ENCODE results near the gene AMN. TPM values are rescaled to one million over a fixed set of nuclear protein-coding genes. Genes with fewer than 3 reads are reported as not detected.

The AMN gene
- total RNA-seq, 1 donor: 0.84 TPM

- no peak overlapping the region for H3K4me3 ChIP-seq (ENCODE audit: low read length)
- H3K9me3 ChIP-seq (ENCODE audit: low read depth, low read length): no peaks in the 10 kb centered on the region
- H3K4me1 ChIP-seq (ENCODE audit: insufficient read depth, low read length): peaks cover 15% of the 10 kb centered on the region
- H3K27me3 ChIP-seq (ENCODE audit: insufficient read depth, low read length): no peaks in the 10 kb centered on the region
These were observed 28.6 kb downstream of the AMN start for GRCh38 chr14:102951034-102951433.

DNA sequence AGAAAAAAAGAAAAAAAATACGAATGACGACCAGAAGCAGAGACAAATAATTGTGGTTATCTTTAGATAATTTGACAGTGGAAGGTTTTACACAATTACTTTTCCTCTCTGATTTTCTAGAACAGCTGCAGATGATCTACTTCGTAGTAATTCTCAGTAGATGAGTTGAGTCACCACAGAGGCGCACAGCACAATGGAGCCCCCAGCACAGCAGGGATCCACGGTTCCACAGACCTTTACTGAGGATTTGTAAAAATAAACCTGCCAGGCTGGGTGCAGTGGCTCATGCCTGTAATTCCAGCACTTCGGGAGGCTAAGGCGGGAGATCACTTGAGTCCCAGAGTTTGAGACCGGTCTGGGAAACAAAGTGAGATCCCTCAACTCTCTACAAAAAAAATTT, 29.3 kb downstream of the AMN start:
- Histone ChIP-seq H3K4me1 (ENCODE audit: insufficient read depth, low read length) (peaks cover 15% of the 10 kb centered on the region), H3K27me3 (ENCODE audit: insufficient read depth, low read length) (no peaks in the 10 kb centered on the region), H3K4me3 (ENCODE audit: low read length) (no peak overlapping the region), H3K9me3 (ENCODE audit: low read depth, low read length) (no peaks in the 10 kb centered on the region)

DNA sequence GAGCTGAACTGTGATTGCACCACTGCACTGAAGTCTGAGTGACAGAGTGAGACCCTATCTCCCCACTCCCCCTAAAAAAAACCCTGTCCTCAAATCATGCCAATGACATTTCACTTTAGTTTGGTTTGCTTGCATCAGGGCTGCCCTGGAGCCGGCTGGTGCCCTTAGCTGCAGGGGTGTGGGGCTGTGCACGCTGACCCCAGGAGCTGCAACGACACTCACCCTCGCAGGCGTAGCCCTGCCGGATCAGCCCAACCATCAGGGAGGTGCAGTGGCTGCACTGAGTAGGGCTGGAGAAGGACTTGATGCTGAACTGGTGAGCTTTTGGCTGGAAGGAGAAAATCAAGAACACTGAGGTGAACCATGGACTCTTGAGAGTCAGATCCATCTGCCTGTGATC, 29.8 kb downstream of the AMN start:
- H3K4me1 ChIP-seq (ENCODE audit: insufficient read depth, low read length): peaks cover 15% of the 10 kb centered on the region
- H3K9me3 ChIP-seq (ENCODE audit: low read depth, low read length): no peaks in the 10 kb centered on the region
- H3K27me3 ChIP-seq (ENCODE audit: insufficient read depth, low read length): no peaks in the 10 kb centered on the region
- no peak overlapping the region for H3K4me3 ChIP-seq (ENCODE audit: low read length)

DNA sequence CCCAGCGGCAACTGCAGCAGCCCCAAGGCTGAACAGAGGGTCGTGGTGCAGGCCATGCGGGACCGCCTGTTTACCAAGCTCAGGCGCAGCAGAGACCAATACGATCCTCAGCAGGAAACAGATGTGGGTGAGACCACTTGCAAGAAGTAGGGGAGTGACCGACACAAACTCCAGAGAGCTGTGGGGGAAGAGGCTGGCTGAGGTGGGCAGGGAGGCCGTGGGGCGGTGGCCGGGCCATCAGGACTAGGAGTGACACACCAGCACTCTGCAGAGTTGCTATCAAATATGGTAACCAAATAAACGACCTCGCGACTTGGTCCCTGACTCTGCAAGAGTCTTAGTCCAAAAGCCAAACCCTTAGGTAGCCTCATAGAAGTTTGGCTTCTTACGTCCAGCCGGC, 30.6 kb downstream of the AMN start:
- Histone ChIP-seq H3K27me3 (ENCODE audit: insufficient read depth, low read length) (no peaks in the 10 kb centered on the region), H3K4me3 (ENCODE audit: low read length) (no peak overlapping the region), H3K9me3 (ENCODE audit: low read depth, low read length) (no peaks in the 10 kb centered on the region), H3K4me1 (ENCODE audit: insufficient read depth, low read length) (peaks cover 15% of the 10 kb centered on the region)

GRCh38 chr14:102954081-102954789, 31.8 kb downstream of the AMN start:
- Histone ChIP-seq H3K9me3 (ENCODE audit: low read depth, low read length) (no peaks in the 10 kb centered on the region), H3K27me3 (ENCODE audit: insufficient read depth, low read length) (no peaks in the 10 kb centered on the region), H3K4me3 (ENCODE audit: low read length) (no peak overlapping the region), H3K4me1 (ENCODE audit: insufficient read depth, low read length) (peaks cover 8% of the 10 kb centered on the region)

- Histone ChIP-seq H3K4me3 (ENCODE audit: low read length) (no peak overlapping the region), H3K27me3 (ENCODE audit: insufficient read depth, low read length) (no peaks in the 10 kb centered on the region), H3K4me1 (ENCODE audit: insufficient read depth, low read length) (no peaks in the 10 kb centered on the region), H3K9me3 (ENCODE audit: low read depth, low read length) (no peaks in the 10 kb centered on the region)
These were observed 33.4 kb downstream of the AMN start for GRCh38 chr14:102955636-102956408.

- Histone ChIP-seq H3K4me3 (ENCODE audit: low read length) (no peak overlapping the region), H3K4me1 (ENCODE audit: insufficient read depth, low read length) (no peaks in the 10 kb centered on the region), H3K27me3 (ENCODE audit: insufficient read depth, low read length) (no peaks in the 10 kb centered on the region), H3K9me3 (ENCODE audit: low read depth, low read length) (no peaks in the 10 kb centered on the region)
These were observed 34.8 kb downstream of the AMN start for GRCh38 chr14:102957222-102957621.

GRCh38 chr14:102958461-102958860, 36.0 kb downstream of the AMN start:
- Histone ChIP-seq H3K27me3 (ENCODE audit: insufficient read depth, low read length) (no peaks in the 10 kb centered on the region), H3K4me1 (ENCODE audit: insufficient read depth, low read length) (no peaks in the 10 kb centered on the region), H3K4me3 (ENCODE audit: low read length) (no peak overlapping the region), H3K9me3 (ENCODE audit: low read depth, low read length) (no peaks in the 10 kb centered on the region)

- Histone ChIP-seq H3K27me3 (ENCODE audit: insufficient read depth, low read length) (no peaks in the 10 kb centered on the region), H3K4me3 (ENCODE audit: low read length) (no peak overlapping the region), H3K9me3 (ENCODE audit: low read depth, low read length) (no peaks in the 10 kb centered on the region), H3K4me1 (ENCODE audit: insufficient read depth, low read length) (no peaks in the 10 kb centered on the region)
These were observed 39.7 kb downstream of the AMN start for GRCh38 chr14:102962111-102962627.

GRCh38 chr14:102964152-102964730, 41.8 kb downstream of the AMN start:
- Histone ChIP-seq H3K9me3 (ENCODE audit: low read depth, low read length) (no peaks in the 10 kb centered on the region), H3K4me3 (ENCODE audit: low read length) (no peak overlapping the region), H3K4me1 (ENCODE audit: insufficient read depth, low read length) (no peaks in the 10 kb centered on the region), H3K27me3 (ENCODE audit: insufficient read depth, low read length) (no peaks in the 10 kb centered on the region)

DNA sequence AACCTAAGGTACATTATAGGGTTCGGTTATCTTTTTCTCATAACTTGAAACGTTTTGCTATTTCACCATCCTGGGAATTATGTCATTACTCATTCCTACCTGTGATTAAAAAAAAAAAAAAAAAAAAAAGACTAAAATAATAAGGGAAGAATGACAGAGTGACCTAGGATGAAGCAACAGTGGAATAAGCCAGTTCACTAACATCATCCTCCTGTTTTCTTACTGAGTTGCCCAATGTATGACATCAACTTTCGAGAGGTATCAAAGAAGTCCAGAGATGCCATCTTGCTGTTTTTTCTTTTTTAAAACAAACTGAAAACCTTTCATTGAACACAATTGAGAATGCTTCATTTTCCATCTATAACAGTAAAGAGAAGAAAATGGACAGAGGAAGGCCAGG, 42.8 kb downstream of the AMN start:
- no peaks in the 10 kb centered on the region for H3K4me1 ChIP-seq (ENCODE audit: insufficient read depth, low read length)
- H3K9me3 ChIP-seq (ENCODE audit: low read depth, low read length): no peaks in the 10 kb centered on the region
- H3K27me3 ChIP-seq (ENCODE audit: insufficient read depth, low read length): no peaks in the 10 kb centered on the region
- H3K4me3 ChIP-seq (ENCODE audit: low read length): no peak overlapping the region

GRCh38 chr14:102965971-102966655, 43.6 kb downstream of the AMN start:
- Histone ChIP-seq H3K4me3 (ENCODE audit: low read length) (no peak overlapping the region), H3K4me1 (ENCODE audit: insufficient read depth, low read length) (no peaks in the 10 kb centered on the region), H3K9me3 (ENCODE audit: low read depth, low read length) (no peaks in the 10 kb centered on the region), H3K27me3 (ENCODE audit: insufficient read depth, low read length) (no peaks in the 10 kb centered on the region)

DNA sequence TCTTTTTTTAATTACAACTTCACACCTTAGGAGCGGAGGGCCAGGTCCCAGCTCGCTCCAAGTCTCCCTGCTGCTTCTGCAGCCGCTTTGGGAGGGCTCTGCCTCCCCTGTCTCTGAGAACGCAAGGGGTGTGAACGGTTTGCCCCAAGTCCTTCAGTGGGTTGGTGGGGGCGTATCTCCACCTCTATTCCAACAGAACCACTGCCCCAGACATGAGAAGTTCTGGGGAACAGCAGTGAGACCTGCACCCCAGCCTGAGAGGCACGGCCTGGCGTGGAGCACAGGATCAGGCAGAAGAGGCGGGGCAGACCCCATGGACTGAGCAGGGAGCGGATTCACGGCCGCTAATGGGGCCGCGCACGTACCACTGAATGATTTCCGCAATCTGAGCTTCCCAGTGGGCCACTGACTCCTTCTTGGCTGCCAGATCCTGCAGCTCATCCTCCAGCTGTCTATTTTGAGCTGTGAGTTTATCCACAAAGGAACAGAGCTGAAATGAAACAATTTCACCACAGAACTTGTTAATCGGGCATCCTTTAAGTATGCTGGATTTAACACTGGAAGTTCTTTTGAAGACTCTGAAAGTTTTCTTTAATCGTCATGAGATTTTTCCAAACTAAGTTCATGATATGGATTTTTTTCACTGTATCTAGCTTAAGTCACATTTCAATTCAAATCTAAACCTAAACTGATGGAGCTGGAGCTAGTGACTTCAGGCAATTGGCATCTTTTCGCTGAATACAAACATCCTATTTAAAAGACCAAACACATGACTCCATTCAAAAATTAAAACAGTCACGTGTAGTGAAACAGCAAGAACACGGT, 44.4 kb downstream of the AMN start:
- no peaks in the 10 kb centered on the region for H3K27me3 ChIP-seq (ENCODE audit: insufficient read depth, low read length)
- H3K4me3 ChIP-seq (ENCODE audit: low read length): no peak overlapping the region
- no peaks in the 10 kb centered on the region for H3K9me3 ChIP-seq (ENCODE audit: low read depth, low read length)

GRCh38 chr14:102967506-102967795, 45.0 kb downstream of the AMN start:
- H3K4me1 ChIP-seq (ENCODE audit: insufficient read depth, low read length): no peaks in the 10 kb centered on the region
- H3K27me3 ChIP-seq (ENCODE audit: insufficient read depth, low read length): no peaks in the 10 kb centered on the region
- no peaks in the 10 kb centered on the region for H3K9me3 ChIP-seq (ENCODE audit: low read depth, low read length)
- no peak overlapping the region for H3K4me3 ChIP-seq (ENCODE audit: low read length)

More for the DNA sequence above, 44.4 kb downstream of the AMN start:
- no peaks in the 10 kb centered on the region for H3K4me1 ChIP-seq (ENCODE audit: insufficient read depth, low read length)
